ENCODE results near the gene IRX4. TPM values are rescaled to one million over a fixed set of nuclear protein-coding genes. Genes with fewer than 3 reads are reported as not detected.
A peak's percentile ranks its signal among the peaks of the same experiment; 100 is the strongest.

Gene IRX4
- total RNA-seq (ENCODE audit: unreplicated experiment), result 0.72 TPM
- long read RNA-seq, result 0 reads

DNA sequence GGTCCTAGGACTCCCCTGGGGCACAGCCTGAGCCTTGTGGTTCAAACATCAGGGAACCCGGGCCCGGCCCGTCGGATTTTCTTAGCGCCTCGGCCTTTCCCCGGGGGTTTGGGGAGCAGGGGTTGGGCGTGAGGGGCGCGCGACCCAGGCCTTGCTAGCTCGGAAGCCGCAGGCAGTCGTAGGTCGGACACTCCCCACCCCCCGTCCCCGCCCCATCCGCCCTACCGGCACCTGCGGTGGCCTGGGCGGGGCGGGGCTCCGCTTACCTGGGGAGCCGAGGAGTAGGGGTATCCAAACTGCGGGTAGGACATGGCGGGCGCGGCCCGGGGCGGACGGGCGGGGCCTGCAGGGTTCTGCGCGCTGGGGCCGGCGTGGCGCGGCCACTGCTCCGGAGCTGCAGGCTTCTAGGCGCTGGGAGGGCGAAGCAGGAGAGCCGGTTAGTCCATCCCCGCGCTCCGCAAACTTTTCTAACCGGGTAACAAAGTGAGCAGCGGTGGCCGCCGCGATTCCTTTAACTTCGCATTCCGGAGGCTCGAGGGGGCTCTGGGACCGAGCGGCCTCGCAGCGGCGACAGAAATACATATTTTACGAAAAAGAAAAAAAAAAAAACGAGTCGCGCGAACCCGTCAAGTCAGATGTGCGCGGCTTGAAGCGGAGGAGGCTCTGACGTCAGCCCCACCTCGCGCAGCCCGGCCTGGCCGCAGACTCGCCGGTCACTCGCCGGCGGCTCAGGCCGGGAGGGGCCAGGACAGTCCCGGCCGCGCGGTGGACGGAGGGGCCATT, at the start of gene IRX4:
TSS of gene IRX4 (minus strand) at position 589 of the 783 bp plus-strand sequence. CDS start at position 311, 278 bp downstream.
- Mint-ChIP-seq H3K27me3 (ENCODE audit: unreplicated experiment) (peaks cover 22% of the 10 kb centered on the region), H3K36me3 (ENCODE audit: low read depth, unreplicated experiment) (no peaks in the 10 kb centered on the region), H3K4me3 (ENCODE audit: unreplicated experiment) (no peak within 1 kb of the TSS), H3K9me3 (ENCODE audit: unreplicated experiment) (no peaks in the 10 kb centered on the region), H3K27ac (ENCODE audit: unreplicated experiment) (no peak within 1 kb of the TSS), H3K4me1 (ENCODE audit: unreplicated experiment) (peaks cover 10% of the 10 kb centered on the region)
- no peak for DNase-seq (ENCODE audit: low spot score)
- TF ChIP-seq, protein P1, sequence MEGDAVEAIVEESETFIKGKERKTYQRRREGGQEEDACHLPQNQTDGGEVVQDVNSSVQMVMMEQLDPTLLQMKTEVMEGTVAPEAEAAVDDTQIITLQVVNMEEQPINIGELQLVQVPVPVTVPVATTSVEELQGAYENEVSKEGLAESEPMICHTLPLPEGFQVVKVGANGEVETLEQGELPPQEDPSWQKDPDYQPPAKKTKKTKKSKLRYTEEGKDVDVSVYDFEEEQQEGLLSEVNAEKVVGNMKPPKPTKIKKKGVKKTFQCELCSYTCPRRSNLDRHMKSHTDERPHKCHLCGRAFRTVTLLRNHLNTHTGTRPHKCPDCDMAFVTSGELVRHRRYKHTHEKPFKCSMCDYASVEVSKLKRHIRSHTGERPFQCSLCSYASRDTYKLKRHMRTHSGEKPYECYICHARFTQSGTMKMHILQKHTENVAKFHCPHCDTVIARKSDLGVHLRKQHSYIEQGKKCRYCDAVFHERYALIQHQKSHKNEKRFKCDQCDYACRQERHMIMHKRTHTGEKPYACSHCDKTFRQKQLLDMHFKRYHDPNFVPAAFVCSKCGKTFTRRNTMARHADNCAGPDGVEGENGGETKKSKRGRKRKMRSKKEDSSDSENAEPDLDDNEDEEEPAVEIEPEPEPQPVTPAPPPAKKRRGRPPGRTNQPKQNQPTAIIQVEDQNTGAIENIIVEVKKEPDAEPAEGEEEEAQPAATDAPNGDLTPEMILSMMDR (IDR thresholded peaks at IDR 0.05; ENCODE audit: unreplicated experiment), result no peak

GRCh38 chr5:1931604-1932231, 49.0 kb upstream of the IRX4 start:
- H3K27ac Mint-ChIP-seq (ENCODE audit: unreplicated experiment), result peak overlapping the region; percentile 69
- H3K36me3 Mint-ChIP-seq (ENCODE audit: low read depth, unreplicated experiment), result peaks cover 3% of the 10 kb centered on the region
- TF ChIP-seq, protein P1 (IDR thresholded peaks at IDR 0.05; ENCODE audit: unreplicated experiment), result no peak
- peak; percentile 71 for DNase-seq (ENCODE audit: low spot score)
- peaks cover 7% of the 10 kb centered on the region for H3K4me1 Mint-ChIP-seq (ENCODE audit: unreplicated experiment)
- H3K27me3 Mint-ChIP-seq (ENCODE audit: unreplicated experiment), result no peaks in the 10 kb centered on the region
- H3K9me3 Mint-ChIP-seq (ENCODE audit: unreplicated experiment), result no peaks in the 10 kb centered on the region
- peak overlapping the region; percentile 87 for H3K4me3 Mint-ChIP-seq (ENCODE audit: unreplicated experiment)

DNA sequence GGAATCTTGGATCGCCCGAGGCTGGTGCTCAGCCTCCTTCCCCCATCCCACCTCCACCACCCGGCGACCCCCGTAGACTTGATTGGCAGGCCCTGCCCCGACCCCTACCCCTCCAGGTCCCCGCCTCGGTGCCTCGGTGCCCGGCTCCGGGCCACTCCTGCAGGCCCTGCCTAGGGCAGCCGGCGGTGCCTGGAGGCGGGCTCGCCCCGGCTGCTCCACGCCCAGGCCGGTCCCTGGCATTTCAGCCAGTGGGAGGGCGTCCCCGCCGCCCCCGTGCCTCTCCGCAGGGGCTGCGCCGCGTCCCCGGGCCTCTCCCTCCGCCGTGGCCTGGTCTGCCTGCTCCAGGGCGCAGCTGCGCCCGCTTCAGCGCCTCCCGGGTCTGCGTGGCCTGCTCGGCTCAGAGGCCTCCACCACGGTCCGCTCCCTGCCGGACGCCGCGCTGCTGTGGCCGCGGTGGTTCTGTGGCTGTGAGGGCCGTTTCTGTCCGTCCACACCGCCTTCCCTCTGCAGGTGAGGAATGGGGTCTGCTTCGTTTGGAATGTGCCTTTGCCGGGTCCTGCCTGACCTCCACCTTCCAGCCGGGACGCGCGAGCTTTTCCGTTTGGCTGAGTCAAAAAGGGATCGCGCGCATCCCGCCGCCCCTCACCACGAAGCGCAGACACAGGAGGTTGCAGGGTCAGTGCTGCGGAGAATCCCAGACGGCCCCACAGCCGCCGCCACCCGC, 48.3 kb upstream of the IRX4 start:
- H3K27me3 Mint-ChIP-seq (ENCODE audit: unreplicated experiment), result no peaks in the 10 kb centered on the region
- H3K9me3 Mint-ChIP-seq (ENCODE audit: unreplicated experiment), result no peaks in the 10 kb centered on the region
- H3K4me3 Mint-ChIP-seq (ENCODE audit: unreplicated experiment), result peak overlapping the region; percentile 48
- peak; percentile 46 for DNase-seq (ENCODE audit: low spot score)
- TF ChIP-seq, protein P1 (IDR thresholded peaks at IDR 0.05; ENCODE audit: unreplicated experiment), result no peak
- peaks cover 3% of the 10 kb centered on the region for H3K36me3 Mint-ChIP-seq (ENCODE audit: low read depth, unreplicated experiment)
- H3K27ac Mint-ChIP-seq (ENCODE audit: unreplicated experiment), result no peak overlapping the region
- H3K4me1 Mint-ChIP-seq (ENCODE audit: unreplicated experiment), result peaks cover 7% of the 10 kb centered on the region

DNA sequence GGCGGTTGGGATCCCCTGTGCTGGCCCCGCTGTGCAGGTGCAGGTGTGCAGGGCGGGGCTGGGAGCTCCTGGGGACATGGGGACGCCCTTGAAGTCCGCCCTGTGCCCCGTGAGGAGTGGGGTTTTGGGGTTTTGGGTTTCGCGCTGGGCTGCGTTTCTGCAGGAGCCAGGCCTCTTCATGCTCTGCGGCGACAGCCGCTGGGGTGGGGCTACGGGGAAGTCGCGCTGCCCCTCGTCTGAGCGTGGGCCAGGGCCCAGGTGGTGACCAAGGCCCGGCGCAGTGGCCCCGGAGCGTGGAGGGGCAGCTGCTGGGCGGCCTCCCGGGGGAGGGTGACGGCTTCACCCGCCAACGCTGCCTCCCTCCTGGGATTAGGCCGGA, 47.8 kb upstream of the IRX4 start:
- H3K4me1 Mint-ChIP-seq (ENCODE audit: unreplicated experiment), result peaks cover 7% of the 10 kb centered on the region
- peaks cover 3% of the 10 kb centered on the region for H3K36me3 Mint-ChIP-seq (ENCODE audit: low read depth, unreplicated experiment)
- no peaks in the 10 kb centered on the region for H3K9me3 Mint-ChIP-seq (ENCODE audit: unreplicated experiment)
- DNase-seq (ENCODE audit: low spot score), result peak; percentile 23
- no peaks in the 10 kb centered on the region for H3K27me3 Mint-ChIP-seq (ENCODE audit: unreplicated experiment)
- H3K4me3 Mint-ChIP-seq (ENCODE audit: unreplicated experiment), result no peak overlapping the region
- no peak overlapping the region for H3K27ac Mint-ChIP-seq (ENCODE audit: unreplicated experiment)
- TF ChIP-seq, protein P1 (IDR thresholded peaks at IDR 0.05; ENCODE audit: unreplicated experiment), result no peak

Data from endothelial cell (in vitro differentiated cells).